ENCODE measurements around the gene CAPN9. TPM values are rescaled to one million over a fixed set of nuclear protein-coding genes. Genes with fewer than 3 reads are reported as not detected.
A peak's percentile ranks its signal among the peaks of the same experiment; 100 is the strongest.
"Not testable (repeated sequence)": the region's sequence is repeated elsewhere in the genome, so short reads cannot be mapped to it uniquely, and the experiment has no call there.

The CAPN9 gene
- under 1 TPM in 3 of 6 donors, not detected in 3; 0.08 to 0.73 (median 0.28) TPM for total RNA-seq
- not detected for polyA plus RNA-seq

GRCh38 chr1:230747127-230747730 lies at the start of gene CAPN9:
Gene CAPN9, plus strand, starts transcription at chr1:230747388. Its CDS starts 109 bp downstream, at chr1:230747497.
- TF ChIP-seq CTCF (IDR thresholded peaks at IDR 0.05), result no peak
- H3K27me3 ChIP-seq, result no peaks in the 10 kb centered on the region
- peak in 1 of 4 donors; percentile 14 for ATAC-seq
- H3K4me3 ChIP-seq, result no peak within 1 kb of the TSS
- FAIRE-seq, result no peak
- no peak for DNase-seq
- 78 to 81% methylated on average over 14 of the region's 14 CpGs for WGBS, 2 donors
- H3K36me3 ChIP-seq, result no peaks in the 10 kb centered on the region
- peaks cover 0 to 5% (median 3%) of the 10 kb centered on the region in 3 donors for H3K4me1 ChIP-seq
- no peak within 1 kb of the TSS for H3K27ac ChIP-seq
- intact Hi-C loops (cut with DNase I), result no loop called here
- no peaks in the 10 kb centered on the region for H3K9me3 ChIP-seq

- Histone ChIP-seq H3K36me3 (no peaks in the 10 kb centered on the region), H3K9me3 (no peaks in the 10 kb centered on the region), H3K4me1 (no peaks in the 10 kb centered on the region), H3K27ac (no peak overlapping the region), H3K27me3 (no peaks in the 10 kb centered on the region), H3K4me3 (no peak overlapping the region)
- FAIRE-seq (no peak), DNase-seq (no peak), ATAC-seq (no peak)
- TF ChIP-seq CTCF (IDR thresholded peaks at IDR 0.05), result no peak
- intact Hi-C loops (cut with DNase I), result no loop called here
- 89 to 90% methylated on average over 14 of the region's 14 CpGs for WGBS, 2 donors
Observed at GRCh38 chr1:230698130-230698529, 49.1 kb upstream of the CAPN9 start.

- ATAC-seq; intact Hi-C loops (cut with DNase I); H3K27me3 ChIP-seq; H3K36me3 ChIP-seq; H3K4me1 ChIP-seq; DNase-seq; FAIRE-seq; H3K9me3 ChIP-seq; H3K4me3 ChIP-seq; H3K27ac ChIP-seq: not testable (repeated sequence)
Observed at GRCh38 chr1:230698964-230699363, 48.2 kb upstream of the CAPN9 start.

- H3K4me3 ChIP-seq, result no peak overlapping the region
- WGBS, 2 donors, result 89 to 94% methylated on average over 1 of the region's 1 CpG
- DNase-seq, result no peak
- H3K27ac ChIP-seq, result no peak overlapping the region
- H3K9me3 ChIP-seq, result no peaks in the 10 kb centered on the region
- FAIRE-seq, result no peak
- no peak for TF ChIP-seq CTCF (IDR thresholded peaks at IDR 0.05)
- no peaks in the 10 kb centered on the region for H3K4me1 ChIP-seq
- no peak for ATAC-seq
- intact Hi-C loops (cut with DNase I), result no loop called here
- H3K27me3 ChIP-seq, result no peaks in the 10 kb centered on the region
- H3K36me3 ChIP-seq, result no peaks in the 10 kb centered on the region
Observed at GRCh38 chr1:230699716-230700115, 47.5 kb upstream of the CAPN9 start.

- H3K4me1 ChIP-seq, result no peaks in the 10 kb centered on the region
- no peak overlapping the region for H3K27ac ChIP-seq
- TF ChIP-seq CTCF (IDR thresholded peaks at IDR 0.05), result no peak
- intact Hi-C loops (cut with DNase I), result no loop called here
- no peaks in the 10 kb centered on the region for H3K27me3 ChIP-seq
- ATAC-seq (no peak), FAIRE-seq (no peak), DNase-seq (no peak)
- WGBS, 2 donors, result 83 to 89% methylated on average over 4 of the region's 4 CpGs
- H3K36me3 ChIP-seq, result no peaks in the 10 kb centered on the region
- no peak overlapping the region for H3K4me3 ChIP-seq
- H3K9me3 ChIP-seq, result no peaks in the 10 kb centered on the region
Observed at GRCh38 chr1:230700132-230700531, 47.1 kb upstream of the CAPN9 start.
